Jurkat, Clone E6-1 (cell line): ENCODE measurements around the gene ETV6.

Experiments
- DNase-seq: peaks from one replicate; pipeline ENCODE4 v3.0.0-alpha.2; 2011; ENCODE audit warnings: low read depth, low spot score
- H3K4me3 ChIP-seq: 2 replicates; pipeline ENCODE4 v1.5.1; 2011; ENCODE audit warnings: mild to moderate bottlenecking, low read length, control low read depth, moderate library complexity

The ETV6 gene

DNA sequence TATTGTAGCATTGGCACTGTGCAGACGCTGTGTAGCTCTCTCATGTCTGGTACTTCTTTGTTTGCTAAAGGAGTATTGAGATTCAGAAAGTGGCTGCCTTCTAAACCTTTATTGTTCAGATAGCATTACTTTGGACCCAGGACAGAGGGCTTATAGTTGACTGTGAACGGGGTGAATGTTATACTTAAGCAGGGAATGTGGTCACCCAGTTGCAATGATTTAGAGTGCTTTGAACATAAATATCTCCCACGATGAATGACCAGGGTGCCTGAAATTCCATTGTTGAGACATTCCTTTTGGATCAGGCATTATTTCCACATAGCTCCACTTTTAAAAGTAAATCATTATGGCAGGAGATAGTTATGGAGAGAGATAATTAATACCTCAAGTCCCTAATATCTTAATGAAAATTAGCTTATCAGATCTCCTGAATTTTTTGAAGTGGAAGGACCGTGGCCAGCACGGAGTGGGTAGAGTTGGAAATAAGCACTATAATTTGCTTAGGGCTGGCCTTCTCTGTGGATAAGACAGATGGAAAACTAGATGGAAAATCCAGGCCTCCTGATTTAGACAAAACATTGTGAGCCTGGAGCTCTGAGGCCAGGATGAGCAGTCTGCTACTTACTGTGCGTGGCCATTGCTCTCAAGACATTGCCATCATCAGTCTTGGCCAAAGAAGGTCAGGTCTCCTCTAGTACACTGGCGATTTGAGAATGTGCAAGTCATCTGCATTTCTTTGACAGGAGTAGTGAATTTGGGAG is 114.5 kb downstream of the ETV6 start:
- no peak for DNase-seq

DNA sequence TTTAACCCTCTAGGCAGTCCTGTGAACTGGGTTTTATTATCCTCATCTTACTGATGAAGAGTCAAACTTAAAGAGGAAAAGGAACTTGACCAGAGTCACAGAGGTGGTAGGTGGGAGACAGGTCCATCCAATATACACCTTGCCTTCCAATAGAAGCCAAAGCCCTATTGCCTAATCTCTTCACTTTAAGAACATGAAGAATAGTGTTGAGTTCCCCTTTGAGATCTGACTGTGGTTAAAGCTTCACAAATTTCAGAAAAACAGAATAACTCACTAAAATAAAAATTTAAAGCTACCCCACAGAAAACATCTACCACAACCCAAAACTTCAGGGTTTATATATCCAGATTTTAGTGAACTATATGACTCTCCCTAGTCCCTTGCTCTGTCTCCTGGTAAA is 115.4 kb downstream of the ETV6 start:
- peak overlapping the region; percentile 30 for H3K4me3 ChIP-seq
- no peak for DNase-seq

More for the DNA sequence above, 114.5 kb downstream of the ETV6 start:
- no peak overlapping the region for H3K4me3 ChIP-seq

DNA sequence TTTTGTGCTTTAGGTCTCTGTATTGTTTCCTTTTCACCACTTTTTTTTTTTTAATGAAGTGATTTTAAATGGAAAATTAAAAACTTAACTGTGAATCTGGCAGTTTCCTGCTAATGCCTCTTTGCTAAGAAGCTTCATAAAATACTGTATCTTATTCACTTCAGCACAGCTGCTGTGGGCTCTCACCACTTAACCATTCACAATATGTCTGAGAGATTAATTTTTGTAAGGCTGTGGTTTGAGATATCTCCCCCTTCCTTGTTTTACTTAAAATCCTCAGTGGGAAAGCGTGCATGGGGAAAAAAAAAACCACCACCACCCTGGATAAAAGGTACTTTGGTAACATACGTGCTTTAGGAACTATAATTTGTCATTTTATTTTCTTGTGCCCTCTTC is 115.9 kb downstream of the ETV6 start:
- peak; percentile 88 for DNase-seq
- H3K4me3 ChIP-seq = peak overlapping the region; percentile 36

DNA sequence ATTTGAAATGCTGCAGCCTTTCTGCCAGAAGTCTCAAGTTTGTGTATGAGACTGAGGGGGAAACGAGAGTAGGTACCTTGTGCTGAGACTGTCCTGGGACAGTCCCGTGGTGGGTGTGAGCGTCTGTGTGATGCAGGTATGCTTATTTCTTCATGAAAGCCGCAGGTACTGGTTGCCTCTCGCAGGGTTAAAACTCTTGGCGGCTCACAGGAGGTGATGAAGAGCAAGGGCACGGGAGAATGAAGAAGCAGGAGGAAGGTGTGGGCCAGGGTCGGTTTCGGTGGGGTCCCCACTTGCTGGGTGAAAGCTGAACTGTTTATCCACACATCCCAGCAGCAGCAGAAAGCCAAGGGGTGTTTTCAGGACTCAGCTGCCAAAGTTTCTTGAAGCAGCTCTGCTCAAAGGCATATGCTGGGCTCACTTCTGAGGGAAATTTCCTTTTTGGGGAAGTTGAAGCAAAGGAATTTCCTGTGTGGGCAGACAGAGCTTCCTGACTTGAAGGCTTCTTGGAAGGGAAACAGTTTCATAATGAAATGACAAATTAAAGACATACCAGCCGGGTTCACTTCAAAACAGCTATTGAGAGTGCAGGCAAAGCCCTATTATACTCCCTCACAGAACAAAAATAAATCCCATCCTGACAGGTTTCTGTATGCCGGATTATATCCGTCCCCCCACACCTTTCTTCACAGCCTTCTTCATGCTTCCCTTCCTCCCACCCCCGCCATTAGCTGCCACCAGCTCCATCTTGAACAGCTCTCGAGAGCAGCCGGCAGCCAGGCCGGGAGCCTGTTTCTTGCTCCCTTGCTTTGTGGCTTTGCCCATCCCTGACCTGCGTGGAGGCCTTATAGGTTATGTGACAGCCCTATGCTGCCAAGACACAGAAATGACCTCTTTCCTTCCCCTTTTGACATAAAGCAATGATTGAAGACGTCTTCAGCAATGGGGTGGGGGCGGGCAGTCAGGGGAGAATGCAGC is 116.6 kb downstream of the ETV6 start:
- no peak for DNase-seq
- peak overlapping the region; percentile 36 for H3K4me3 ChIP-seq

DNA sequence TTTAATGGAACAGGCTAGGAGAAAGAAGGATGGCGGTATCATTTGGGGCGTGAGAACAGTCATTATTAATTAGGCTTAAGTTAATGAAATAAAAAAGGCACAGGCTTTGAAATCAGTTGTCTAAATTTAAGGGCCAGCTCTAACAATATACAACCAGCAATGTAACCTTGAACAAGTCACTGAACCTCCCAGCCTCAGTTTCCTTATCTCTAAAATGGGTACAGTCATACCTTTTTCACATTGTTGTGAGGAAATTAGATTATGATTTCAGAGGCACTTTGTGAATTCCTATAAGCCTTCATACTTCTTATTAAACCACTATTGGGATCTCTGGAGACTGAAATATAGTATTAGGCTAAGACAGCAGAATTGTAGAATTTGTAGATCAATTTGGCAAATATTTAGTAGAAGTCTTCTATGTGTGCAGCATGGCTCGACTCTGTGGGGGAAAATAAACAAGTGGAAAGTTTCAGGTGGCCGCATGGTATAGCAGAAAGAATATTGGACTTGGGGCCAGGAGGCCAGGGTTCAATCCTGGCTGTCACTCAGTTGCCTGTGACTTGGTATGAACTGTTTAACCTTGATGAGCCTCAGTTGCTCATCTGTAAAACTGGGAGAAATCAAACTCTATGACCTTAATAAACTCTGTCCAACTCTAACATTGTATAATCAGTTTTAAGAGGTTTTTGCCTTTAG is 117.7 kb downstream of the ETV6 start:
- DNase-seq = no peak
- H3K4me3 ChIP-seq = no peak overlapping the region

DNA sequence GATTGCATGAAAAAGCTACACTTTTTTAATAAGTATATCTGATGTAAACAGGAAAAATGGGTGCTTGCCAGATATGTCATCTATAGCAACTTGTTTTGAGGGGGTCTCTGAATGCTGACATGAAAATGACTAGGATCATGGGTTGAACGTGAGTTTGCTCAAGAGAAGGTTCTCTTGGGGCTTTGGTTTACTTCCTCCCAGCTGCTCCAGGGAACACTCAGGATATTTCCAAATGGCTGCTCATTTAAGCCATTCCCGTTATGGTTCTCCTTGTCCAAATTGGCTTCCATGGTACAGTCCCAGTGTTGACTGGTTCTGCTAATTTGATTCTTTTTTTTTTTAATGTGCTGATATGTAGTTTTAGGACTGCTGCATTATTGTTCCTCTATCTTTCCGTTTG is 118.3 kb downstream of the ETV6 start:
- DNase-seq = no peak
- H3K4me3 ChIP-seq = no peak overlapping the region

DNA sequence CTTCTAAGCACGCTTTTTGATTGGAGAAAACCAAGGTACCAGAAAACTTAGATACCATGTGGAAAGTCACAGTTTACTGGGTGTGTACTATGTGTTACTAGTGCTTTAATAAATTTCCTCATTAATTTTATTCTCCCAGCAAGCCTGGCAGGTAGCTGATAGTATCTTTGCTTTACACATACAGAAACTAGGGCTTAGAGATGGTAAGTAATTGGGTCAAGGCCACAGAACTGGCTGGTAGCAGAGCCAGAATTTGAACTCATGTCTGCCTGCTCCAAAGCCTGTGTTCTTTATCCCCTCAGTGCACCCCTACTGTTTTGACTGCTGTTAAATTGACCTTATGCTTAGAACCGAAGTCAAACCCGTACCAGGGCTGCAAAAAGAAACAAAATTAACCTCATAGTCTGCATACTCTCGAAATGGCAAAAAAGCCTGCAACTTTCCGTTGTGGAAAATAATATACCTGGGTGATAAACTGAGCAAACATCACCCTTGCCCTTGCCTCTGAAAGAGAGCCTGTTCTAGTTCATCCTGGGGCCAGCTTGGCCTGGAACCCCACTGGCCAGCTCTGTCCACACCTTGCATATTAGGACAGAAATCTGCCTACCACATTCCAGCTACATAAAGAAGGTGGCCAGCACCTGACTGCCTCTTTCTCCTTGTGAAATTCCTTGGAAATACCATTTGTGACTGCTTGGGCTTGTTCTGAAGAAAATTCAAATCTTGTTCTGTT is 118.9 kb downstream of the ETV6 start:
- no peak for DNase-seq
- no peak overlapping the region for H3K4me3 ChIP-seq

DNA sequence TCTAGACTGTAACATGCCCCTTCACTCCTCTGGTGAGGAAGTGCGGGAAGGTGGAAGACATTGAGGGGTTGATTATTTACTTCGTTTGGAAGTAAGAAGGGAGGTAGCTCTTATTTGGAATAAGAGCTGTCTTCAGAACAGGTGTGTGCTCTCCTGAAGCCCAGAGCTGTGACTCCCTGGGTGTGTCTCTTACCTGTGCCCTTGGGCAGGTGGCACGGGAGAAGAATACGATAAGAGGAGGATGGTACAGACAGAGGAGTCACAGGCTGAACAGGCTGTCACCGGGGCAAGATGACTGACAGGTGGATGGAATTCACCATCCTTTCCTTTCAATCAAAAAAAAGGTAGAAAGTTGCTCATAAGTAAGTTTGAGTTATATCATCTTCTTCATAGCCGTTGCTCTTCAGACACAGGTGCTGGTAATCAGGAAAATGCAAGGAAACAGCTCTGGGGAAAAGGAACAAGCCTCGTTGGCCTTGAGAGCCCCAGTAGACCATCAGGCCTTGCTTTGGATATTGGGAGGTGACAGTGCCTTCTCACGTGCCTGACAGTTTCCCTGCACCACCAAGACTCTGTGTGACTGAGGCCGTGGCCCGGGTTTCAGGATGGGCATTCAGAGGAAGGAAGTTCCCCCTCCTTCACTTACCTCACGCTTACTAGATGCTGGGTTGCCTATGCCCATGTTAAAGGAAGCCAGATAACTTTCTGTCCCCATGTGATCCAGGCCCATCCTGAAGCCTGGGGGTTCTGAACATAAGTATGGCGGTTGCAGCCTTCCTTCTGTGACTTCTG is 120.4 kb downstream of the ETV6 start:
- DNase-seq = peak; percentile 76
- H3K4me3 ChIP-seq = no peak overlapping the region

DNA sequence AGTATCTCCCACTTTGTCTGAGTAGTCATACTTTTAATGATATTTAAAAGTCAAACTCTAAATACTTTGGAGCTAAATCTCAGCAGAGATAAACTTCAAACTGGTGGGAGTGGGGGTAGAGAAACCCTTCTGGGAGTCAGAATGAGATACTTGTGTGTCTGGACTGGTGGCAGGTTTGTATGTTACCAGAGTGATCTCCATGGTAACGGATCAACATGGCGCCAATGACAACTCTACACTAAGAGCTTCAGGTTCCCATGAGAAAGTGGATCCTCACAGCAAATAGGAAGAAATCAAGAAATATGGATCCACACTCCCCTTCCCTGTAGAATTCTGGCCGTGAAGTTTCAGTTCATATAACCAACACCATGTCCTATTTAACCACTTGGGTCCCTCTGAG is 121.9 kb downstream of the ETV6 start:
- no peak for DNase-seq

DNA sequence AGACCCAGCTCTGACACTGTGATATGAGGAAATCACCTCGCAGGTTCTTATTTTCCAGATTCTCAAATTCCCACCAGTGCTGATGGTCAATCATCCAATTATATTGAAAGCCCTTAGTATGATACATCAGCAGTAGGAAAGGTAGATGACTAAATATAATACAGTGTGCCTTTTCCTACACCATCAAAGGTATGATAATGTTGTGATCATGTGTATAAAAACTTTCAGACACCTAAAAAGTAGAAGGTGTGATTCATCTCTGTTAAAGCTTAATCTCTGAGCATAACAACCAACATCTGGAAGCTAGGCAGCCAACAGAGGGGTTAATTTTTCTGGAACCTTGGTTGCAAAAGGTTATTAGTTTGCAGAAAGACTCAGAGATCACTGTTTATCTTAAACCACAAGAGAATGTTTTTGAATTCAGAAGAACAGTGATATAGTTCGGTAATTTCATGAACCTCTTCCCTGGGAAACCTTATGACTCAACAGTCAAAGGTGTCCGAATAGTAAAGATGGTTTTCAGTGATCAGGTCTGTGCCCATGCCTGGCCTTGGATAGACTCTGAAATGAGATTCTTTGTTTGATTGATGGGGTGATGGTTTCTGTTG is 122.5 kb downstream of the ETV6 start:
- no peak overlapping the region for H3K4me3 ChIP-seq
- DNase-seq = no peak

More for the DNA sequence above, 121.9 kb downstream of the ETV6 start:
- H3K4me3 ChIP-seq = no peak overlapping the region

DNA sequence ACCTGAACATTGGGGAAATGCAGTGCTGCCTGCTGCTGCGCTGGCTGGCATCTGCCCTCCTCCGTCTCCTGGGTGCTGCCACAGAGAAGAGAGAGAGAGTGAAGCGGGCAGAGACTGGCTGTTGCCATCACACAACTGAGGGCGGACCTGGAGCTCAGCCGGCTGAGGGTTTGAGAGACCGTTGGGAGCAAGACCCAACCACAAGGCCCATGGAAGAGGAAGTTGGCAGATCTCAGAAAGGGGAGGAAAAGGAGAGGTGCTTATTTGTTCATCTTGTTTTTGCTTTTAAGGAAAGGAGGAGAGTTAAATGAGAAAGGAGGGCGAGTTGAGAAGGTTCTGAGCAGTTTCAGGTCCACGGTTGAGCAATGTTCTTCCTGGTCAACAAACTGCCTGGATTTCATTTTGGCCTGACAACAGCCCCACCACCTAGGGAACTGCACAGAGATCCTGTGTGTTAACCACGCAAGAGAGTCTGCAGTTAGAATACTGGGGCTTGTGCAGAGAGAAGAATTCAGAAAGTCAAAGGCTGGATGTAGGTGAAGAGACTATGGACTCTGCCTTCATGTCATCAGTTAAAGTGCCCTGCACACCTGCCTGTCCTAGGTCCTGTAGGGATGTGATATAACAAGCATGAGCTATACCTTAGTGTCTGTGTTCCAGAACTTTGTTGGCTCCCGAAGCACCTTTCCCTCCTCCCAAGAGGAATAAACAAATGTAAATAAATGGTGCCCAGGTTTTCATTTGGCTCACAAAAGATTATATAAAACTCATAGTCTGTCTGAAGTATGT is 124.6 kb downstream of the ETV6 start:
- DNase-seq = peak; percentile 85
- peak overlapping the region; percentile 30 for H3K4me3 ChIP-seq

DNA sequence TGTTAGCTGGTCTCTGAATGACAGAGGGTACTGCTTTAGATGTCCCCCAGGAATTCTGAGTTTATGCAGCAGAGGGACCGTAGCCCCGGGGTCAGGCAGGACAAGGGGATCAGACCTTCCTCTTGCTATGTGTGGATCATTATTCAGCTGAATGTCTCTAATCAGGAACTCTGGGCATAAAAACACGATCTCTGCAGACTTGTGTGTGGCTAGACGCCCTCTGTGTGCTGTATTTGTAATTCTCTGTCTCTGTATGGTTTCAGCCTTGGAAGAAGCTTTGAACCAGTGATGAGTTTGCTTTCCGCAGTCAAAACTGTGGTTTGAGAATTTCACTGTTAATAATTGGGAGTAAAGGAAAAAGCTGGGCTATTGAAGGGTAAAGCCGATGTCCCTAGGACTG is 125.3 kb downstream of the ETV6 start:
- peak; percentile 80 for DNase-seq
- H3K4me3 ChIP-seq = peak overlapping the region; percentile 30

DNA sequence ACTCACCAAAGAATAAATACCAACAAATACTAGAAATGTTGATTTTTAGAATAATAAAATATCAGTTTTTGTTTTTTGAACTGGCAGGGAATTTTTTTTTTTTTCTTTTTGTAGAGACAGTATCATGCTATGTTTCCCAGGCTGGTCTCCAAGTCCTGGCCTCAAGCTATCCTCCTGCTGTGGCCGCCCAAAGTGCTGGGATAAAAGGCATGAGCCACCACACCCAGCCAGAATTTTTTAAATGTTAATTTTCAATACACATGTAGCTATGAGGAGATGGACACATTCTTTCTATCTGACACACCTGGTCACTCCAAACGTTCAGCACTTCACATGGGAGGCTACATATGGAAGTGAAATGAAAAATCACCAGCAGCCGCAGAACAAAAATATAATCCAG is 126.8 kb downstream of the ETV6 start:
- no peak for DNase-seq
- H3K4me3 ChIP-seq = no peak overlapping the region

DNA sequence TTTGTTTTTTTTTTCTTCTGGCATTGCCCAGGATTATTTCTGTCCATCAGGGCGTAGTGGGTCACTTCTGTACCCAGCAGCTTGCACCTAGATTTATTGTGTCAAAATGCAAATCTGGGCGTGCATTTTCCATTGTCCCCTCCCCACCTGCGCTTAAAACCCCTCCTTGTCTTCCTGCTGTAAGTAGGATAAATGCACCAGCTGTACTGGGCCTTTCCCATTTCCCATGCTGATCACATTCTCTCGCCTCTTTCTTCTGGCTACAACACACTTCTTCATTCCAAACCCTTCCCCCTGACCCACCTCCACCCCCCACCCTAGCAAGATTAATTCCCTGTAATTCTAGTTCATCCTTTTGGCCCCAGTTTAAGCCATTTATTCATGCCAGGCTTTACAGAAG is 128.0 kb downstream of the ETV6 start:
- H3K4me3 ChIP-seq = no peak overlapping the region
- DNase-seq = no peak

DNA sequence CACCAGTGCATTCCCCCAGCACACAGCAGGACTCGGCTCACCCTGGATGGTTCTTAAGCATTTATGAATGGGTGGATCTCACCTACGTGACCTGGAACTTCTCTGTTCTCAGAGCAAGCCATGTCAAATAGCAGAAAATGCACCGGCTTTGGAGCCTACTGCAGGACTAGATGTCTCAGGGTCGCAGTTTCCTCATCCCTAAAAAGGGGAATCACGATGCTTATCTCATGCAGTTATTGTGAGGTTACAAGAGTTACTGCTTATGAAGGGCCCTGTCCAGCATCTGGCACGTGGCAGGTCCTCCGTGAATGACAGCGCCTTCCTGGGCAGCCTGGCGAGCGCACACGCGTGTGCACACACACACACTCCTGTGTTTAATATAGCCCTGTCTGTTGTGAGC is 128.5 kb downstream of the ETV6 start:
- no peak for DNase-seq
- H3K4me3 ChIP-seq = no peak overlapping the region

DNA sequence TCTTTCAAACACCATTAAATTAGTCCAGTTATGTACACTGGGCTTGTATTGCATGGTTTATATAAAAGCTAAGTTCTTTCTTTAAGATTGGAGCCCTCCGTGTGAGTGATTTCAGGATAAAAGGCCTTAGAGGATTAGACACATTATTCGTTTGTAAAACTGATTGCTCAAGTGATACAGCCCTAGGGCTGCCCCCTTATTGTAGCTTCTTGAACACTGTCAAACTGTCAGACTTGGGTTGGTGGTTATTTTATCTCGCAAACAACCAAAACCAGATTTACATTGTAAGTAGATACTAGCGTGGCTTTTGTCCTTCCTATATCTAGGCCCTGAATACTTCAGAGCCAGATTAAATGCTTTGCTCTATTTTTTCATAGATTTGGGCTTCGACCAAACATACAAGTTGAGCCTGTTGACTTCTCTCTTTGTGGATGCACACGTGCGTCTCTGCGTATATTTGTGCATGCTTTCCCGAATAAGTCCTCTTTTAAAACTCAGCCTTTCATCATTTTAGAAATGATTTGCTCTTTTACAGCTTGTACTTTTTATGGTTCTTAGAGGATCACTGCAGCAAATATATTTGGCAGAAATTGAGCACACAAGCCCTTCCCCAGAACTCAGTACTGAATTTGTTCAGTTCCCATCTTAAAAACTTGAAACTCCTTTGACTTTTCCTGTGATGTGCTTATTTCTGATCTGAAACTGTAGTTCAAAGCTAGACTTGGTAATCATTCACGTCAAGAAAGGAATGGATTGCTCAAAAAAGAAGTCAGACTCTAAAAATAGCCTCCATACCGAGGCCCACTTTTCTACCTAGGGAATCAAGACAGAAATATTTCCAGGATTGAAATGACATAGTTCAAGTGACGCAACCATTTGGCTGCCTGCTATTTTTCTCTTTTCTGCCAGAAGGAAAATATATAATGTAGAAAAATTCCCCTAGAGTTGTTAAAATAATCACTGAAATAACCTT is 129.5 kb downstream of the ETV6 start:
- peak; percentile 96 for DNase-seq
- H3K4me3 ChIP-seq = no peak overlapping the region
